IMR-90 (cell line): ENCODE measurements around the gene FAM199X. TPM values are rescaled to one million over a fixed set of nuclear protein-coding genes. Genes with fewer than 3 reads are reported as not detected.
"Not testable (repeated sequence)": the region's sequence is repeated elsewhere in the genome, so short reads cannot be mapped to it uniquely, and the experiment has no call there.

ENCODE experiments used
- ATAC-seq: fragments of 200-7000 bp; cut with Tn5 transposase; 2 replicates; pipeline ENCODE4 v1.9.1; 2020; ENCODE audit warnings: low read depth, mild to moderate bottlenecking, moderate library complexity
- BruUV-seq: library from RNA; stranded (reverse); fragments of 400-500 nt; replicated peaks from 2 replicates; lab custom pipeline; 2021; lab: Mats Ljungman, UMichigan
- CTCF ChIA-PET: fragments of 300-600 bp; formaldehyde crosslinking; extraction: SDS; loops from one replicate; lab custom pipeline; 2021; ENCODE audit warnings: antibody characterized with exemption; lab: Yijun Ruan, JAX
- POLR2A ChIA-PET: fragments of 300-600 bp; sonication (Branson Sonifier 250); formaldehyde crosslinking; loops from one replicate; lab custom pipeline; 2022; ENCODE audit warnings: antibody characterized with exemption; ENCODE audit not compliant: unreplicated experiment; lab: Charles Lee
- DNase-seq: peaks from one replicate; pipeline ENCODE4 v3.0.0; 2013
- H2AFZ ChIP-seq: replicated peaks from 2 replicates; pipeline ENCODE3; 2013; ENCODE audit warnings: low read length, mild to moderate bottlenecking; ENCODE audit not compliant: poor library complexity
- H2AK5ac ChIP-seq: 2 replicates; pipeline ENCODE4 v1.6.1; 2013; ENCODE audit warnings: low read depth, low read length, inconsistent platforms
- H2AK9ac ChIP-seq: replicated peaks from 2 replicates; pipeline ENCODE3; 2013; ENCODE audit warnings: mild to moderate bottlenecking, low read depth, low read length, moderate library complexity; ENCODE audit not compliant: poor library complexity
- H2BK120ac ChIP-seq: 2 replicates; pipeline ENCODE4 v1.6.1; 2013; ENCODE audit warnings: low read depth, low read length, inconsistent platforms
- H2BK15ac ChIP-seq: 3 replicates; pipeline ENCODE4 v1.6.1; 2013; ENCODE audit warnings: low read depth, low read length, inconsistent platforms
- H2BK20ac ChIP-seq: 2 replicates; pipeline ENCODE4 v1.6.1; 2013; ENCODE audit warnings: low read depth, mild to moderate bottlenecking, inconsistent platforms, low read length, moderate library complexity
- H2BK5ac ChIP-seq: 2 replicates; pipeline ENCODE4 v1.6.1; 2013; ENCODE audit warnings: mild to moderate bottlenecking, low read depth, low read length, inconsistent platforms; ENCODE audit not compliant: poor library complexity, severe bottlenecking
- H3K14ac ChIP-seq: replicated peaks from 2 replicates; pipeline ENCODE4 v1.6.1; 2013; ENCODE audit warnings: low read depth, low read length, inconsistent platforms
- H3K18ac ChIP-seq: 2 replicates; pipeline ENCODE4 v1.6.1; 2013; ENCODE audit warnings: low read depth, low read length, control low read depth
- H3K23ac ChIP-seq: 2 replicates; pipeline ENCODE4 v1.6.1; 2013; ENCODE audit warnings: low read depth, low read length, inconsistent platforms
- H3K27ac ChIP-seq: 2 replicates; pipeline ENCODE4 v1.5.1; 2013; ENCODE audit warnings: mild to moderate bottlenecking, control low read depth, low read length; ENCODE audit not compliant: insufficient read depth
- H3K27me3 ChIP-seq: 2 replicates; pipeline ENCODE4 v1.6.1; 2013; ENCODE audit warnings: low read length; ENCODE audit not compliant: control insufficient read depth, insufficient read depth
- H3K36me3 ChIP-seq: 2 replicates; pipeline ENCODE4 v1.6.1; 2013; ENCODE audit warnings: low read length, mixed read lengths; ENCODE audit not compliant: control insufficient read depth, insufficient read depth
- H3K4ac ChIP-seq: 2 replicates; pipeline ENCODE4 v1.6.1; 2013; ENCODE audit warnings: low read depth, low read length, inconsistent platforms
- H3K4me1 ChIP-seq: 2 replicates; pipeline ENCODE4 v1.6.1; 2013; ENCODE audit warnings: low read length, mixed read lengths; ENCODE audit not compliant: control insufficient read depth, insufficient read depth
- H3K4me2 ChIP-seq: 2 replicates; pipeline ENCODE4 v1.6.1; 2013; ENCODE audit warnings: low read depth, mild to moderate bottlenecking, control low read depth, low read length, moderate library complexity
- H3K4me3 ChIP-seq: 2 replicates; pipeline ENCODE4 v1.5.1; 2013; ENCODE audit warnings: low read depth, mild to moderate bottlenecking, control low read depth, low read length, moderate library complexity; ENCODE audit not compliant: insufficient read depth
- H3K56ac ChIP-seq: 2 replicates; pipeline ENCODE4 v1.6.1; 2013; ENCODE audit warnings: low read length, inconsistent platforms; ENCODE audit not compliant: insufficient read depth; ENCODE audit errors: extremely low read depth
- H3K79me1 ChIP-seq, 2 experiments: 2 replicates each; pipeline ENCODE4 v1.6.1; 2013; ENCODE audit warnings: low read length in 2 of 2, inconsistent platforms in 1 of 2, low read depth in 1 of 2
- H3K9ac ChIP-seq: 2 replicates; pipeline ENCODE4 v1.6.1; 2013; ENCODE audit warnings: low read depth, low read length, control low read depth
- H3K9me1 ChIP-seq: 2 replicates; pipeline ENCODE4 v1.6.1; 2013; ENCODE audit warnings: low read length, inconsistent platforms; ENCODE audit not compliant: insufficient read depth
- H3K9me3 ChIP-seq: 2 replicates; pipeline ENCODE4 v1.6.1; 2013; ENCODE audit warnings: low read length; ENCODE audit not compliant: control insufficient read depth, insufficient read depth
- H4K20me1 ChIP-seq: 2 replicates; pipeline ENCODE4 v1.6.1; 2013; ENCODE audit warnings: low read length, inconsistent platforms; ENCODE audit not compliant: insufficient read depth
- H4K5ac ChIP-seq: 2 replicates; pipeline ENCODE4 v1.6.1; 2013; ENCODE audit warnings: mild to moderate bottlenecking, low read depth, low read length, control low read depth
- H4K8ac ChIP-seq, 2 experiments: 2 replicates each; pipeline ENCODE4 v1.6.1; 2013; ENCODE audit warnings: low read depth in 2 of 2, low read length in 2 of 2, control low read depth in 1 of 2, inconsistent platforms in 1 of 2
- H4K91ac ChIP-seq: 2 replicates; pipeline ENCODE4 v1.6.1; 2013; ENCODE audit warnings: low read depth, low read length, inconsistent platforms; ENCODE audit not compliant: insufficient read depth
- WGBS, 2 experiments: methylation state at CpG; one replicate each; pipeline versions ENCODE4 v1.1.5 to v1.1.7; 2013; ENCODE audit warnings: missing lambda C conversion rate in 2 of 2; ENCODE audit not compliant: insufficient read length in 1 of 2; ENCODE audit errors: extremely low coverage in 2 of 2; 5-methylcytosine and 5-hydroxymethylcytosine counted together
- dilution Hi-C: fragments of 300-500 bp; cut with HindIII; formaldehyde crosslinking; loops from one replicate; pipeline ENCODE4 v1.14.3; 2018; ENCODE audit warnings: low sequenced_read_pairs; ENCODE audit not compliant: unreplicated experiment
- in situ Hi-C: fragments of 300-500 bp; cut with MboI; formaldehyde crosslinking; loops from 3 replicates; pipeline ENCODE4 v1.14.3; 2019; ENCODE audit warnings: low sequenced_read_pairs, inconsistent platforms, mixed read lengths
- intact Hi-C: fragments of 100-400 bp; cut with micrococcal nuclease; formaldehyde crosslinking; loops from 2 replicates; pipeline ENCODE4 v1.10.0; 2022
- polyA plus RNA-seq, 3 experiments: library from polyadenylated mRNA; depleted of rRNA; stranded (reverse); fragments of >200 nt; gene quantifications; 2 replicates each; pipeline ENCODE4 v1.2.3, GENCODE V29; 2012; ENCODE audit warnings: low replicate concordance in 1 of 3
- total RNA-seq: library from RNA; depleted of rRNA; stranded (reverse); fragments of >200 nt; gene quantifications from 2 replicates; pipeline ENCODE4 v1.2.3, GENCODE V29; 2012; rRNA removed

Gene FAM199X
- total and polyA plus RNA-seq, 2 of the 4 experiments (the other 2 are of a cell fraction), result 4.0 to 13.8 TPM

DNA sequence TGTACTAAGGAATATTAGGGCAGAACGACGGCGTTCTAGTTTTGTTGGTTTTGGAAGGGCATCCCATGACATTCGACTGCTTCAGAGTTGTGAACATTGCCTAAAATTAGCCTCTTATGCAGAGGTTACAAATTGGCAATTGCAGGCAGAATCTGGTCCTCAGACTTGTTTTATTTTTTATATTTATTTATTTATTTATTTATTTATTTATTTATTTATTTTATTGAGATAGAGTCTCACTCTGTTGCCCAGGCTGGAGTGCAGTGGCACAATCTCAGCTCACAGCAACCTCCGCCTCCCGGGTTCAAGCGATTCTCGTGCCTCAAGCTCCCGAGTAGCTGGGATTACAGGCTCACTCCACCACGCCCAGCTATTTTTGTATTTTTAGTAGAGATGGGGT is 63.8 kb downstream of the FAM199X start:
- H3K27me3 ChIP-seq, CTCF ChIA-PET, H3K23ac ChIP-seq, H3K27ac ChIP-seq, H3K9me1 ChIP-seq, H3K14ac ChIP-seq, H3K4me1 ChIP-seq, H3K4ac ChIP-seq, H3K36me3 ChIP-seq, dilution Hi-C loops, in situ Hi-C loops, POLR2A ChIA-PET, H2BK20ac ChIP-seq, H3K4me2 ChIP-seq, intact Hi-C loops, H2BK5ac ChIP-seq, H3K9me3 ChIP-seq, BruUV-seq, H4K20me1 ChIP-seq, H4K91ac ChIP-seq, H2BK15ac ChIP-seq, ATAC-seq, DNase-seq, H3K79me1 ChIP-seq, H3K4me3 ChIP-seq, H3K9ac ChIP-seq, H2AK9ac ChIP-seq, H2AFZ ChIP-seq, H4K5ac ChIP-seq, H3K18ac ChIP-seq, H4K8ac ChIP-seq, H3K56ac ChIP-seq, H2AK5ac ChIP-seq, H2BK120ac ChIP-seq: not testable (repeated sequence)
- WGBS, 2 experiments, result 100% methylated on average over 3 of the region's 10 CpGs; no CpG with 5 or more reads in 1 of the 2 experiments

Other genes starting within 250 kb of the FAM199X start
- 5.6 and 7.9 TPM in 2 replicates for gene TMSB15B, start 203.8 kb upstream of the FAM199X start, total RNA-seq
- gene TMSB15B, start 203.8 kb upstream of the FAM199X start, polyA plus RNA-seq (2012; rRNA removed), result 9.0 and 9.9 TPM in 2 replicates
- not detected in 2 replicates for gene H2BW1, start 152.7 kb upstream of the FAM199X start, total RNA-seq
- gene H2BW1, start 152.7 kb upstream of the FAM199X start, polyA plus RNA-seq (2012; rRNA removed), result not detected in 2 replicates
- not detected in 2 replicates for gene H2BW2, start 126.5 kb upstream of the FAM199X start, total RNA-seq
- not detected in 2 replicates for gene H2BW2, start 126.5 kb upstream of the FAM199X start, polyA plus RNA-seq (2012; rRNA removed)
- gene TMSB15C, start 90.2 kb upstream of the FAM199X start, total RNA-seq, result 2.0 and 5.8 TPM in 2 replicates
- 1.9 and 2.1 TPM in 2 replicates for gene TMSB15C, start 90.2 kb upstream of the FAM199X start, polyA plus RNA-seq (2012; rRNA removed)
- 0.36 and 0.83 TPM in 2 replicates for gene ZCCHC18, start 53.9 kb upstream of the FAM199X start, total RNA-seq
- gene ZCCHC18, start 53.9 kb upstream of the FAM199X start, polyA plus RNA-seq (2012; rRNA removed), result 1.1 and 1.5 TPM in 2 replicates
- gene SLC25A53, start 9.4 kb upstream of the FAM199X start, total RNA-seq, result 5.8 and 5.9 TPM in 2 replicates
- 3.7 and 4.4 TPM in 2 replicates for gene SLC25A53, start 9.4 kb upstream of the FAM199X start, polyA plus RNA-seq (2012; rRNA removed)
- gene ESX1, start 88.5 kb downstream of the FAM199X start, total RNA-seq, result not detected in 2 replicates
- not detected in 2 replicates for gene ESX1, start 88.5 kb downstream of the FAM199X start, polyA plus RNA-seq (2012; rRNA removed)